HG02759 (cell line): ENCODE results near the gene RABL6.
"Not testable (repeated sequence)": the region's sequence is repeated elsewhere in the genome, so short reads cannot be mapped to it uniquely, and the experiment has no call there.

Experiments
- ATAC-seq: cut with Tn5 transposase; IDR thresholded peaks from one replicate; pipeline ENCODE4 v1.9.1; 2021; ENCODE audit warnings: mild to moderate bottlenecking, moderate library complexity; ENCODE audit not compliant: unreplicated experiment

The RABL6 gene

GRCh38 chr9:136869611-136870010 is 61.9 kb downstream of the RABL6 start:
- not testable (repeated sequence) for ATAC-seq

GRCh38 chr9:136875155-136875554 is 67.4 kb downstream of the RABL6 start:
- ATAC-seq: no peak

- no peak for ATAC-seq
These were observed 68.7 kb downstream of the RABL6 start for GRCh38 chr9:136876476-136876875.

- no peak for ATAC-seq
These were observed 72.9 kb downstream of the RABL6 start for GRCh38 chr9:136880651-136881050.

- ATAC-seq: no peak
These were observed 74.0 kb downstream of the RABL6 start for GRCh38 chr9:136881691-136882108.

GRCh38 chr9:136882109-136882946 is 74.6 kb downstream of the RABL6 start:
- ATAC-seq: no peak

GRCh38 chr9:136882947-136883283 is 75.2 kb downstream of the RABL6 start:
- not testable (repeated sequence) for ATAC-seq

- ATAC-seq: not testable (repeated sequence)
These were observed 75.9 kb downstream of the RABL6 start for GRCh38 chr9:136883670-136884069.

GRCh38 chr9:136885950-136886578 is 78.3 kb downstream of the RABL6 start, which contains the start of gene TRAF2:
Gene TRAF2, plus strand, starts transcription at chr9:136886516. Its CDS starts 12,225 bp downstream, at chr9:136898741.
- peak; percentile 82 for ATAC-seq

- ATAC-seq: peak; percentile 29
These were observed 79.2 kb downstream of the RABL6 start for GRCh38 chr9:136886610-136887597.

- ATAC-seq: no peak
These were observed 80.7 kb downstream of the RABL6 start for GRCh38 chr9:136888454-136888853.

- no peak for ATAC-seq
These were observed 82.1 kb downstream of the RABL6 start for GRCh38 chr9:136889858-136890257.

GRCh38 chr9:136890661-136891060 is 82.9 kb downstream of the RABL6 start:
- ATAC-seq: no peak
